WTC11 (cell line): Measurements from ENCODE around the gene FSTL3.

Experiments
- CREB1 ChIP-seq: sonication (generic); formaldehyde crosslinking; IDR thresholded peaks from 2 replicates; pipeline ENCODE4 v1.8.0; 2023; ENCODE audit warnings: mild to moderate bottlenecking, missing genetic modification reagents
- FOXP1 ChIP-seq: sonication (generic); formaldehyde crosslinking; IDR thresholded peaks from 2 replicates; pipeline ENCODE4 v1.8.0; 2022; ENCODE audit warnings: missing genetic modification reagents, mild to moderate bottlenecking, moderate library complexity, borderline replicate concordance
- TF ChIP-seq, protein P1 (sequence below): sonication (generic); formaldehyde crosslinking; IDR thresholded peaks from 2 replicates; pipeline ENCODE4 v1.8.0; 2023; ENCODE audit warnings: missing genetic modification reagents
- TF ChIP-seq, protein P2 (sequence below): fragments of 200-600 bp; IDR thresholded peaks from 2 replicates; pipeline ENCODE4 v1.8.0; 2022; ENCODE audit warnings: antibody characterized with exemption

DNA sequence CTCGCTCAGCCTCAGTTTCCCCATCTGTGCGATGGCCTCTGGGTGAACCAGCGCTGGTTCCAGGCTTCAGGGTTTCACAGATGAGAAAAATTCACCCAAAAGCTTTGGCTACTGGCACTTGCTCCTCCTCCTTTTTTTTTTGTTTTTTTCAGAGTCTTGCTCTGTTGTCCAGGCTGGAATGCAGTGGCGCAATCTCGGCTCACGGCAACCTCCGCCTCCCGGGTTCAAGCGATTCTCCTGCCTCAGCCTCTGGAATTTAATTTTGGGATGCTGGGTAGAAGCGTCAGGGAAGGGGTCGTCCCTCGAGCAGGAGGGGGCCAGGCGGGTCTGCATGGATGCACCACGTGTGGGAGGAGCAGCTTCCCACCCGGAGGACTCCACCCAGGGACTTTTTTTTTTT, 12.0 kb downstream of the FSTL3 start:
- TF ChIP-seq, protein P1, sequence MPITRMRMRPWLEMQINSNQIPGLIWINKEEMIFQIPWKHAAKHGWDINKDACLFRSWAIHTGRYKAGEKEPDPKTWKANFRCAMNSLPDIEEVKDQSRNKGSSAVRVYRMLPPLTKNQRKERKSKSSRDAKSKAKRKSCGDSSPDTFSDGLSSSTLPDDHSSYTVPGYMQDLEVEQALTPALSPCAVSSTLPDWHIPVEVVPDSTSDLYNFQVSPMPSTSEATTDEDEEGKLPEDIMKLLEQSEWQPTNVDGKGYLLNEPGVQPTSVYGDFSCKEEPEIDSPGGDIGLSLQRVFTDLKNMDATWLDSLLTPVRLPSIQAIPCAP (CRISPR knock-in tag): no peak
- no peak for TF ChIP-seq FOXP1 (CRISPR knock-in tag)
- TF ChIP-seq, protein P2, sequence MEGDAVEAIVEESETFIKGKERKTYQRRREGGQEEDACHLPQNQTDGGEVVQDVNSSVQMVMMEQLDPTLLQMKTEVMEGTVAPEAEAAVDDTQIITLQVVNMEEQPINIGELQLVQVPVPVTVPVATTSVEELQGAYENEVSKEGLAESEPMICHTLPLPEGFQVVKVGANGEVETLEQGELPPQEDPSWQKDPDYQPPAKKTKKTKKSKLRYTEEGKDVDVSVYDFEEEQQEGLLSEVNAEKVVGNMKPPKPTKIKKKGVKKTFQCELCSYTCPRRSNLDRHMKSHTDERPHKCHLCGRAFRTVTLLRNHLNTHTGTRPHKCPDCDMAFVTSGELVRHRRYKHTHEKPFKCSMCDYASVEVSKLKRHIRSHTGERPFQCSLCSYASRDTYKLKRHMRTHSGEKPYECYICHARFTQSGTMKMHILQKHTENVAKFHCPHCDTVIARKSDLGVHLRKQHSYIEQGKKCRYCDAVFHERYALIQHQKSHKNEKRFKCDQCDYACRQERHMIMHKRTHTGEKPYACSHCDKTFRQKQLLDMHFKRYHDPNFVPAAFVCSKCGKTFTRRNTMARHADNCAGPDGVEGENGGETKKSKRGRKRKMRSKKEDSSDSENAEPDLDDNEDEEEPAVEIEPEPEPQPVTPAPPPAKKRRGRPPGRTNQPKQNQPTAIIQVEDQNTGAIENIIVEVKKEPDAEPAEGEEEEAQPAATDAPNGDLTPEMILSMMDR: no peak
- TF ChIP-seq CREB1 (CRISPR knock-in tag): no peak
